Activated CD4-positive, alpha-beta T cell treated with anti-CD3 and anti-CD28 coated beads, Interleukin-2, Interleukin-4, amounts not matched to agents 100 ng/mL and 50 ng/mL, durations not matched to agents 16 hours and 8 hours (primary cell): ENCODE measurements around the gene SDC3.

Experiments
- DNase-seq: peaks from one replicate; pipeline ENCODE4 v3.0.0-alpha.2; 2020; ENCODE audit warnings: low spot score

The SDC3 gene

DNA sequence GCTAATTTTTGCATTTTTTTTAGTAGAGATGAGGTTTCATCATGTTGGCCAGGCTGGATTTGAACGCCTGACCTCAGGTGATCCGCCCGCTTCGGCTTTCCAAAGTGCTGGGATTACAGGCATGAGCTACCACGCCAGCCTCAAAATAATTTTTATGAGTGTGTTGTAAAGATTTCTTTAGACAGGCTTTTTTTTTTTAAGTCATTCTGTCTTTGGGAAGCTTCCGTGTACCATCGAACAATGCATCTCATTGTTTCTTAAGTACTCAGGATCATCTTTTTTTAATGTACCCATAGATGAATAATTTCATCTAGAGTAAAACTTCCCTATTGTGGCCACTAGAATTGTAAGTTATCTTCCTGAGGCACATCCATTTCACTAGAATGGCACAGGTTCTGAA lies 19.6 kb upstream of the SDC3 start:
- no peak for DNase-seq

DNA sequence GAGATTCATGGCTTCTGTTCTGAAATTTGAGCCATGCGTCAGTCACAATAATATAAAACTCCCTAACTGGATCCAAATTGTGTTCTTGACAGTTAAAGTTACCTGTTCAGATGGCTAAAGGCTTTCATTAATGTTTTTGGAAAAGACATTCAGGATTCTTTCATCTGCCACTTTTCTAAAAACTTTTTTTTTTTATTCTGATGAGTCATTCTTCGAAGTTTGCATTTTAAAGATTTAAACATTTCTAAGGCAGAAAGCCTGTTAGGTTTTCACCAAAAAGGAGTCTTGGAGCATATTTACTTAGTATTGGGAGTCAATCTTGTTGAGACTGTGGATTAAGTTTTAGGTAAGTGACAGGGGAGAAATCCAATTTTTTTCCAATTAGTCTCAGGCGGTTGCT lies 18.9 kb upstream of the SDC3 start:
- DNase-seq, result no peak

DNA sequence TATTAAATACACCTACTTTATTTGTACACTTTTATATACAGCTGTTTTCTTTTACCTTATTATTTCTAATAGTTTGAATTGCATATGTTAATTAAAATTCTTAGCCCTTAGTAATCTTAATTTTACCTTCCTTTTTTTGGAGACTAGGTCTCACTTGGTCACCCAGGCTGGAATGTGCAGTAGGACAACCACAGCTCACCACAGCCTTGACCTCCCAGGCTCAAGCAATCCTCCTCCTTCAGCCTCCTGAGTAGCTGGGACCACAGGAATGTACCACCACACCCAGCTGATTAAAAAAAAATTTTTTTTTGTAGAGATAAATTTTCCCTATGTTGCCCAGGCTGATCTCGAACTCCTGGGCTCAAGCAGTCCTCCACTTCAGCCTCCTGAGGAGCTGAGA lies 15.0 kb upstream of the SDC3 start:
- DNase-seq, result no peak

DNA sequence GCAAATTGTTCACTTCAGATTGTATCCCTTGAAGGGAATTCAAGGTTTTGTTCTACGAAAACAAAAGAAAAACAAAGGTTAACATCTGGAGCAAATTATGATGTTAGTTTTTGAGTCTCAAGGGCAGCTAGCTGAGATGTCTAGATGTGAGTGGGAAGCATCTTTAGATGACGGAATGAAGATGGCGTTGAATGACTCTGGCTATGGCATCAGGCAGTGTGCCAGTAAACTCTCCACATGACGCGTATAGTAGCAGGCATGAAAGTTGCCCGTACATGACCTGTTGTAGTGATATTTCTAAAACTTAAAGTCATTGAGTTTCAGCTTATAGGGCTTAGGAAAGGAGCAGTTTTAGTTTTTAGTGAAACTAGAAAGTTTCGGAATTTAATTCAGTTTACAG lies 12.3 kb upstream of the SDC3 start:
- no peak for DNase-seq

DNA sequence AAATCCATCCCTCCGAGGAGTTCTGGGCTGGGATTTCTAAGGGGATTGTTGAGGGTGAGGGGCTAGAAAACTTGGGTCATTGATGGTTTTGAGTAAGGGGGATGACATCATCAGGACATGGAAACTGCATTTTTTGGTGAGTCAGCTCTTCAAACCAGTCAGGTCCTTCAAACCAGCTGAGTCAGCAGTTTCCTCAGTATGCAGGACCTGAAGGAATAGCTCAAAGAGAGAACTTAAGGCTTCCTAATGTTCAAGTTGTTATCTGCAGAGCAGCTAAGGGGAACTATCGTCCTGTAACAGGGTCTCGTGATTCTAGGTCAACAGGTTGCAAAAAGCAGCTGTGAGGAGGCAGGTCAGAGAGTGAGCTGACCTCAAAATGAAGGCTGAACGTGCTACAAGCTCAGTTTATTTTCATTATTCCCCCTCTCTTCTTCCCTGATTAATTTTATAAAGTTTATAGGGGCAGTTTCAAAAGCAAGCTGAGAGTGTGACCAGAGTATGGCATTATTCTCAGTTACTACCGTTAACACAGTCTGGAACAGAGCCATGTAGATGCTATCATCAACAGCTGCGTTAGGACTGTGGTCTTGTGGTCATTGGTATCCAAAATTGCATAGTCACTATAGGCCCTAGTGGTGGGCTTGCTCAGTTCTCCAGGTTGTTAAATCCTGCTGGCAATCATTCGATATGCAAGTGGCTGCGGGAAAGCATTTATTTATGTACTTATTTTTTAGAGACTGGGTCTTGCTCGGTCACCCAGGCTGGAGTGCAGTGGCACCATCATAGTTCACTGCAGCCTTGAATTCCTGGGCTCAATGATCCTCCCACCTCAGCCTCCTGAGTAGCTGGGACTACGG lies 10.7 kb upstream of the SDC3 start:
- DNase-seq, result peak; percentile 35

DNA sequence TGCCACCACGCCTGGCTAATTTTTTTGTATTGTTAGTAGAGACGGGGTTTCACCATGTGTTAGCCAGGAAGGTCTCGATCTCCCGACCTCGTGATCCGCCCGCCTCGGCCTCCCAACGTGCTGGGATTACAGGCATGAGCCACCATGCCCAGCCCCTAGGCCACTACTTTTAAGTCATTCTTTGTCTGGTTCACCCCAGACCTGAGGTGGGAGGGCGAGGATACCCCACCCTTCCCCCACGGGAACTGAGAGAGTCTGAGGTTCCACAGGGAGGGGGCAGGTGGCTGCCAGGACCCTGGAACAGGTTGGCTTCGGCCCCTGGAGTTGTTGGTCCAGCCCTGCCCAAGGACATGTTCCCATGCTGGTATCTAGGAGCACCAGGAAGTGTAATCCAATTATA lies 7.7 kb upstream of the SDC3 start:
- DNase-seq, result no peak

DNA sequence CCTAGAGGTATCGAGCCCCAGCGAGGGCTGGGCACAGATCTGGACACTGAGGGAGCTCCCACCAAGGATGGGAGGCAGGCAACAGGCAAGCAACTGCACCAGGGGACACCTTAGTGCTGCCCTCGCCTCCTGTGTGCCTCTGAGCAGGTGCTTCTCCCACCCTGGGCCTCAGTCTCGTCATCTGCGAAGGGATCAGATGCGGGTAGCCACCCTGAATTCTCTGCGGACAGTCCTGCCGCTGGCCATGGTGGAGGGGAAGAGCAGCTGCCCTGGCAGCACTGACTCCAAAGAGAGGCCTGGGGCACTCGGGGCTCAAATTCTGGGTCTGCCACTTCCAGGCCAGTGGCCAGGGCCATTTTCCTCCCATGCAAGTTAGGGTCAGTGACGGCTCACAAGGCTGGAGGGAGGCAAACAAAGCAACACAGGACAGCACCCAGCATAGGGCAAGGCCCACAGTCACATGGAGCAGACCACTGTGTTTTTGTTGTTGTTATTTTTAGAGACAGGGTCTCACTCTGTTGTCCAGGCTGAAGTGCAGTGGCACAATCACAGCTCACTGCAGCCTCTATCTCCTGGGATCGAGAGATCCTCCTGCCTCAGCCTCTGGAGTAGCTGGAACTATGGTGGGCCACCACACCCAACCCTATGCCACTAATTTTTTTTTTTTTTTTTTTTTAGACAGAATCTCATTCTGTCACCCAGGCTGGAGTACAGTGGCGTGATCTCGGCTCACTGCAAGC lies 7.1 kb upstream of the SDC3 start:
- DNase-seq, result no peak

DNA sequence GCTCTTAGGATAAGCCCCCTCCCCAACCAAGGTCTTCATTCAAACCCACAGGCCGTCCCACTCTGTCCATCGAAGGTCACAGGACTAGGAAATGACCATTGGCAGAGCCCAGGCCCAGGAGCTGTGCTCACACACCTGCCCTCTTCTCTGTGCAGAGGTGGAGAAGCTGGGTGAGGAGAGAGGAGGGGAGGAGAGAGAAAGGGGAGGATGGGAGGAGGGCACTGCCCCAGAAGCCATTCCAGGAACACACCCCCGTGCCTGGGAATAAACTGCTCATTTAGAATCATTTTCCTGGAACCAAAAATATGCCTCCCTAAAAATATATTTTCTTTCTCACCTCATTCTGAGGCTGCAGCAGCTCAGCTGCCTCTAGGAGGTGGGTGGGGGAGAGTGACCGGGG lies 6.4 kb upstream of the SDC3 start:
- no peak for DNase-seq

DNA sequence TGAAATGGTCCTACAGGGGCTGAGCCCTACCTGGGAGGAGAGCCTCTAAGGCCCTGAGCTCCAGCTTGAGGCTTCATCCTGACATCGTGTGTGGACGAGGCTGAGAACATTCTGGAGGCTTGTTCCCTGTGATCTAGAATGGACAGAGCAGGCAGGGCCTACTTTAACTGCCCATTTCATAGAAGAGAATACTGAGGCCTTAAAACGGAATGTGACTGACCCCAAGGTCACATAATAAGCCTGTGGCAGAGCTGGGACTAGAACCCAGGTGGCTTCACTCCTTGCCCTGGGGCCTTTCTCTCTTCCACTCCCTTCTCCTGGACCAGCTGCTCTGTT lies 6.0 kb upstream of the SDC3 start:
- no peak for DNase-seq

DNA sequence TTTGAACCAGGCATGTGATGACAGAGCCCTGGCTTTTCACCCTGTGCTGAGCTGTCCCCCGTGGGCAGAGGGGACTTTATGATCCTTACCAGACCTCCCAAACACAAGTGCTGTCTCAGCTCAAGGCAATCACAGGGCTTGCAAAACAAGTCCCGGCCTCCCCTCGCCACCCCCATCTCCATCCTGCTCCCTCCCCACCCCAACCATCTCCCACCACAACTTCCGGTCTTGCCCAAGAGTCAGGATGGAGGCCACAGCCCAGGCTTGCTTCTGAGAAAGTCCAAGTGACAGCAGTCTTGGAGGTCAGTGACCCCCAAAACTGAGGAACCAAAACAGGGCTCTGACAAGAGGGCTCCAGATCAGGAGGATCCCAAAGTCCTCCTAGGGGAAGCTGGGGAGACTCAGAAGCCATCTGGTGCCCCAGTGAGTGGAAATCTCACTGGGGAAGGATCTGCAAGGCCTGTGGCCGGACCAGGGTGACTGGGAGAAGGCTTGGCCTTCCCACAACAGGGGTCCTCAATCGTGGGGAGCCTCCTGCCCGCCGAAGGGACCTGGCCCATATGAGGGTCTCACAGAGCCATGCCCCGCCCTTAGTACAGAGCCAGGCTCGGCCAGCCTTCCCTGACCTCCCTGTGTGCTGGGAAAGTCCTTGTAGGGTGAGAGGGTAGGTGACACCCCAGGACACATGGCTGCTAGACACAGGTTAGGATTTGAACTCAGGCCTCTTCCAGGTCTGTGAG lies 4.5 kb upstream of the SDC3 start:
- DNase-seq, result no peak

DNA sequence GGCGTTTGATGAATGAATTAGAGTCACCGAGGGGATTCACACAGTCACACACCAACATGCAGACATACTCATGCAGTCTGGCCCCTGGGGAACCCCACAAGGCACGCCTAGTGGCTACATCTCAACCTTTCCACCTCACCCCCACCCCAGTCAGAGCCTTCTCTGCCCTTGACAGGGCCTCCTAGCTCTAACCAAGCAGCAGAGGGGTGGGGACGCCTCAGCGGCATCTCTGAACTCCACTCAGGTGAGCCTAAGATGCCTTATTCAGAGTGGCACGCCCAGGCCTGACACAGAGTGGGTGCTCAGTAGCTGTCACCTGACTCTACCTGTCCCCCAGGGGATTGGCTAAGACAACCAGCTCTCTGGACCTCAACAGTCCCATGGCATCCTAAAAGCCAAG lies 3.7 kb upstream of the SDC3 start:
- no peak for DNase-seq

DNA sequence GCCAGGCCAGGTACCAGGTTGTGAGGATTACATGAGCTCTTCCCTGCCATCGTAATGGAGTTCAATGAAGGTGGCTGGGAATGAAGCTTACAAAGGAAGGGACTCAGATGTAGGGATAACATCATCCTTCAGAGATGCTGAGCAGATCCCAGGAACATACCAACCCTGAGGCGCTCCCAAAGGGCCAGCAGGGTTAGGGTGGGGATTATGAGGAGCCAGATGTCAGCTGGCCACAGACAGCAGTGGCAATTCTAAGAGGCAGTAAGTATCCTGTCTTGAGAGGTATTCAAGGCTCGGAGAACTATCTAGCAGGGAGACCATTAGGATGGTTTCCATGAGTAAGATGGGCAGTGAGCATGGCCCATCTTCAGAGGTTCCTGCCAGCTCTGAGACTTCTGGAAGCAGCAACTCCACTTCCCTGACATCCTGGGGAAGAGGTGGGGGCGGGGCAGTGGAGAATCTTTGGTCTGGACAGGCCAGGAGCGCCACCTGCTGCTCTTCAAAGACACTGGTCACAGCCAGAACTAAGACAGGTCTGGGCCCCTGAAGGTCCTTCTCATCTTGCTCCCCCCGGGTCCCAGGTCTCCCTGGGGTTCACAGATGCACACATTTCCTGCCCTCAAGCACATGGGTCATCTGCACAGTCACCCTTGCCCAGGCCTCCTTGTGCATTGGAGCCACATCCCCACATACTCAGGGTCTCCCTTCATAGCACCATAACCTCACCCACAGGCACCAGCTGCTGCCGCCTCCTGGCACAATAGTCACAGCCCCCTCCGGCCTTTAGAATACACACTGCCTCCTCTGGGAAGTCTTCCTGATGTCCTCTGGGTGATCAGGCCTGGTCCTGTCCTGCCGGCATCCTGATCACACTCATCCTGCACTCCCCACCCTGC lies 2.7 kb upstream of the SDC3 start:
- peak; percentile 54 for DNase-seq

DNA sequence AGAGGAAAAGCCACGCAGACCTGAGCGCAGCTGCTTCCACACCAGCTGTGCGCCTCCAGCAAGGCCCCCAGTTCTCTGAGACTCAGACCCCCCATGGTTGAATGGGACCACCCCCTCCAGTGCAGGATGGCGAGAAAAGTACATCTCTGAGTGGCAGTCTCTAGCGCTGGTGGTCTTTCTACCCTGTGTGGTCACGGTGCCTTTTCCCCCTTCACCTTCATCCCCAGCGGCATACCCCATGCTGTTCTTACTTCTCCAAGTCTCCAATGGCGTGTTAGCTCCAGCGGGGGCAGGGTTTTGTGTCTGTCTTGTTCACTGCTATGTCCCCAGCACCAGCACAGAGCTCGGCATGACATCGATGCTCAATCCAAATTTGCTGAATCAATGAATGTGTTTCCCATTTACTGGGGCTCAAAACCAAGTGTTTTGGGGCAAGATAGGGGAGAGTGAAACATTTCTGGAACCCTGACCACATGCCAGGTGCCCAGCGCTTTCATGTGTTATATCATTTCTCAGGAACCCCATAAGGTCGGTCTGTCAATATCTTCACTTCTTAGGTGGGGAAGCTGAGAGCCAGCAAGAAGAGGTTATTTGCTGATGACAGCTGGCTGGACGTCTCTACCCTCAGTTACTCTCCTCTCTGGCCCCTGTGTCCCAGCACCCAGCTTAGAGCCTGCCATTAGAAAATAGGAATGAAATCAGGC lies 959 bp upstream of the SDC3 start:
- no peak for DNase-seq

DNA sequence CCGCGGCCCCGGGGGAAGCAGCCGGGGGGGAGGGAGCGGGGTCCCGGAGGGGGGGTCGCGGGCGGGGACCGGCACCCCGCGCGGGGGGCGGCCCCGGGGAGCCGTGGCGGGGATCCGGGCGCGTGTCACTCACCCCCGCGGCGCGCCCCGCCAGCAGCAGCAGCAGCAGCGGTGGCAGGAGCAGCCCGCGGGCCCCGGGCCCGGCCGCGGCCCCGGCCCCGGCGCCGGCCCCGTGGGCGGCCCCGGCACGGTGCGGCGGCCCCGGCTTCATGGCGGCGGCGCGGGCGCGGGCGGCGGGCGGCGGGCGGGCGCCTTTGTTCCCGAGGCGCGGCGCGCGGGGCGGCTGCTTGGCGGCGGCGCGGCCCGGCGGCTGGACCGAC lies 252 bp downstream of the SDC3 start:
- no peak for DNase-seq

DNA sequence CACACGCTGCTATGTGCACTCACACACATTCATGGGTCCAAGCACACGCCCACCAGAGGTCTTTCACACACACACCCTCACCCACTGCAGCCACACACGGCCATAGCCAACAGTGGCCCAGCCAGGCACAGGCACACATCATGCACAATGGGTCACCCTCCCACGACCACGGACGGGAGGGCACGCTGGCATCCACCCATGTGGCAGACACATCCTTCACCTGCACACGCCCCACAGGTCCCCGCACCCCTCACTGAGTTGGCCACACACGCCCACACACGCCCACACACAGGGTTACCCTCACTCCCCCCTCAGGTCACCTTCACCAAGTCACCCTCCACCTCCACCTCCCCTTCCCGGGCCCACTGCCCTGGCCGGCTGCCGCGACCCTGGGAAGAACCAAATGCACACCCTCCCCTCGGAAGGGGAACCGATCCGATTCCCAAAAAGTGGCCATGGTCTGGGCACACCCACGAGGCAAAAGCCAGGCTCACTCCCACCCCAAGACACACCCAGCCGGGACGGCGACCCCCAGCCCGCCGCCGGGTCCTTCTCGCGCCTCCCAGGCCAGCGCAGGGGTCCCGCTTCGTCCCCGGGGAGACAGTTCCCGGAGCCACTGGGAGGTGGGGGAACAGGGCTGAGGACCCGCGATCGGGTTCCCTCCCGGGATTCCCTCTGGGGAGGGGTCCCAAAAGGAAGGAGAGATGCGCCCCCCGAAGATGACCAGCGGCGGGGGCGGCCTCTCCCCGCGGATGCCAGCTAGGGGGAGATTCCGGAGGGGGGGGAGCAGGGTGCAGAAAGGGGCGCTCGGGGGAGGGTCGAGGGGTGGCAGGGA lies 860 bp downstream of the SDC3 start:
- DNase-seq, result no peak

DNA sequence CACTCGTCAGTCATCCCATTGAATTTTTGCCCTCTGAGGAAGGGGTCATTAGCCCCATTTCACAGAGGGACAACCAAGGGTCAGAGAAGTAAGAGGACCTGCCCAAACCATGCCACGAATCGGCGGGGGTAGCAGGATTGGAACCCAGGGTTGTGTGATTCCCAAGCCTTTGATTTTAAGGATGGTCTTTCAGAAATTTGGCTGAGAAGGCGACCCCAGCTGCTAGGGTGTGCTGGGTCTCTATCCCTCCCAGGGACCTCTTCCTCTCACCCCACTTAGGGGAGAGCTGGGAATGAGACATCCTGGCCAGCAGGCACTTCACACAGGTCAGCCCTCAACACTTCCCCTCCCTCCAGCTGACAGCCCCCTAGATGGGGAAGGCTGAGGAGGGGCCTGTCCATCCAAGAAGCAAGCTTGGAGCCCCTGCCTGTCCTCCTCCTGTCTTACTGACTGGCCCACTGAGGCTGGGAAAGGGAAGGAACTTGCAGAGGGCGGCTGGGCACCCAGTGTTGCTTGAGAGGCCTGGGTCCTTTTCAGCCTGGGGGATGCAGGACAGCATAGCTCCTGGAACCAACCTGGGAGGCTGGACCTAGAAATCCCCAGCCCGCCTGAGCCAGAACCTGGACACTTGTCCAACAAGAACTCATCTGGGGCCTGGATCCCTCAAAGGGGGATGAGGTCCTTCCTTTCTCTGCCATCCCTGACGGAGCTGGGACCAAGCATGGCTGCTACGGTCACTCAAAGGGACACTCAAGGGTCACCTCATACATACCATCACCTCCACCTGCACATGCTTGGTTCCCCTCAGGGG lies 1.7 kb downstream of the SDC3 start:
- DNase-seq, result no peak

DNA sequence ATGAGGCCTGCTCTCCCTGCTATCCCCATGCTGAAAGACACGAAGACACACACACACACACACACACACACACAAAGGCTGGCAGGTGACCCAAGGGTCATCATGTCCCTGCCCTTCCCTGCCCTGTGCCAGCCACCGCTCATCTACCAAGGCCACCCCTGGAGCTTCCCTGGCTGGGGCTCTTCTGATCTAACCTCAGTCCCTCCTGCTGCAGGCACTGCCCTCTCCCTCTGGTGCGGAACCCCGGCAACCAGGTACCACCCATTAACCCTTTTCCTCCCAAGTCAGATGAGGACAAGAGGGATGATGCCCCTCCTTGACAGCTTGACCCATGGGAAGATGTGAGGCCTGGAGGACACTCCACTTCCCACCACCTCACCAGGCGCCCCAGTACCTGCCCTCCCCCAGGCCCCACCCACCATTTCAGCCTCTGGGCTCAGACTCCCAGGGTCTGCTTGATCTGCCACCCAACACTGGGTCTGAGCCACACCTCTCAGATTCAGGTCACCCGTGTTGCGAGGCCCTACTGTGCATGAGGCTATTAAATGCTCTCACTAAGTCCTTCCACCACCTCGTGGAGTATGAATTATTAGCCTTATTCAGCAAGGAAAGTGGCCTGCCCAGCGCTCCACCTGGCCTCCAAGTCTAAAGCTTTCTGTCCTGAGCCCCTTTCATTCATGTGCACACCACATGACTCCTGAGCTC lies 2.5 kb downstream of the SDC3 start:
- DNase-seq, result no peak

DNA sequence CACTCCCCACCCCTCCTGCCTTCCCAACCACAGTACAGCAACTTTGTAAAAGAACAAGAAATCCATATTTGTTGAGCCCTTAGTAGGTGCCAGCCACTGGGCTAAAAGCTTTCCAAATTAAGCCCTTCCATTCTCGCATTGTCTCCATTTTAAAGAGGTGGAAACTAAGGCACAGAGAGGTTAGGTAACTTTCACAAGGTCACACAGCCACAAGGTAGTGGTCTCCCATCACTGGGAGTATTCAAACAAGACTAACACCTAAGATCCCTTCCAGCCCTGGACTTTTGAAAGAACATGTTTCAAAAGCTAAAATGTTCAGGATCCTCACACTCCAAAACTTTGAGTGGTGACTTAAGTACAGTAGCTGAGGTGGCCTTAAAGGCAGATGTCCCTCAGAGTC lies 3.2 kb downstream of the SDC3 start:
- DNase-seq, result no peak

DNA sequence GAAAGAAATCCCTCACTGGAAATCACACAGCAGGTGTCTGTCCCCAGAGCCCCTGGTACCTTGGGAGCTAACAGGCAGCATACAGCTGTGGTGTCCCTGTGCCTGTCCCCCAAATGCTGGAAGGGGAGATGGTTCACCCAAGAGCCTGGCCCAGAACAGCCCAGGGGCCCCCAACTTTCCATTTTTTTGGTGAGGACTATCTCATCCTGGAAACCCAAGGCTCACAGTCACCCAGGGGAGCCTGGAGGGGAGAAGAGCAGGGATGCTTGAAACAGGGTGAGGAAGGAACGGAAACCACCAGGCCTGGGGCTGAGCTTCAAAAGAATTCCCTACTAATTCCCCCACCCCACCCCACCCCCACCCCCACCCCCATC lies 3.6 kb downstream of the SDC3 start:
- DNase-seq, result no peak
